GM19023 (cell line): Measurements from ENCODE around the gene EPHA1.
"Not testable (repeated sequence)": the region's sequence is repeated elsewhere in the genome, so short reads cannot be mapped to it uniquely, and the experiment has no call there.

Experiments used
- ATAC-seq: cut with Tn5 transposase; IDR thresholded peaks from one replicate; pipeline ENCODE4 v1.9.1; 2021; ENCODE audit warnings: mild to moderate bottlenecking, moderate library complexity; ENCODE audit not compliant: unreplicated experiment

EPHA1 gene

GRCh38 chr7:143431109-143431508 is 22.5 kb upstream of the EPHA1 start:
- ATAC-seq: no peak

GRCh38 chr7:143429770-143430698 is 21.4 kb upstream of the EPHA1 start:
- ATAC-seq: no peak

- ATAC-seq: no peak
Observed at GRCh38 chr7:143426479-143427142, 18.0 kb upstream of the EPHA1 start.

- not testable (repeated sequence) for ATAC-seq
Observed at GRCh38 chr7:143424476-143424875, 15.8 kb upstream of the EPHA1 start.

- no peak for ATAC-seq
Observed at GRCh38 chr7:143422033-143422432, 13.4 kb upstream of the EPHA1 start.

- not testable (repeated sequence) for ATAC-seq
Observed at GRCh38 chr7:143420624-143421023, 12.0 kb upstream of the EPHA1 start.

- no peak for ATAC-seq
Observed at GRCh38 chr7:143419880-143420279, 11.2 kb upstream of the EPHA1 start.

- no peak for ATAC-seq
Observed at GRCh38 chr7:143418681-143419458, 10.2 kb upstream of the EPHA1 start.

GRCh38 chr7:143417734-143418383 is 9.2 kb upstream of the EPHA1 start:
- no peak for ATAC-seq

- no peak for ATAC-seq
Observed at GRCh38 chr7:143416565-143417149, 8.0 kb upstream of the EPHA1 start.

- no peak for ATAC-seq
Observed at GRCh38 chr7:143415742-143416397, 7.2 kb upstream of the EPHA1 start.

GRCh38 chr7:143415209-143415608 is 6.6 kb upstream of the EPHA1 start:
- not testable (repeated sequence) for ATAC-seq

GRCh38 chr7:143413123-143413522 is 4.5 kb upstream of the EPHA1 start:
- ATAC-seq: no peak

GRCh38 chr7:143411976-143412708 is 3.5 kb upstream of the EPHA1 start:
- no peak for ATAC-seq

GRCh38 chr7:143410521-143411004 is 1.9 kb upstream of the EPHA1 start:
- ATAC-seq: no peak

- no peak for ATAC-seq
Observed at GRCh38 chr7:143408252-143408685, 387 bp downstream of the EPHA1 start.

GRCh38 chr7:143407287-143408251 is 1.1 kb downstream of the EPHA1 start:
- ATAC-seq: no peak

GRCh38 chr7:143406002-143406357 is 2.7 kb downstream of the EPHA1 start:
- ATAC-seq: no peak
